Nephron (organoid): ENCODE results near the gene GNAS-AS1.

Experiments
- H3K27ac Mint-ChIP-seq, 3 experiments: 2 replicates each; pipeline ENCODE4 v1.8.0; 2020; ENCODE audit warnings: mixed read lengths in 3 of 3, mild to moderate bottlenecking in 2 of 3, moderate library complexity in 1 of 3
- H3K27me3 Mint-ChIP-seq: 2 replicates; pipeline ENCODE4 v1.8.0; 2021; ENCODE audit warnings: low read depth, mild to moderate bottlenecking, moderate library complexity, mixed read lengths
- H3K36me3 Mint-ChIP-seq: 2 replicates; pipeline ENCODE4 v1.8.0; 2020; ENCODE audit warnings: low read depth, mixed read lengths
- H3K4me1 Mint-ChIP-seq: 2 replicates; pipeline ENCODE4 v1.8.0; 2020; ENCODE audit warnings: mixed read lengths
- H3K4me3 Mint-ChIP-seq, 3 experiments: 2 replicates each; pipeline ENCODE4 v1.8.0; 2020; ENCODE audit warnings: mild to moderate bottlenecking in 3 of 3, mixed read lengths in 3 of 3, moderate library complexity in 2 of 3
- H3K9me3 Mint-ChIP-seq: 2 replicates; pipeline ENCODE4 v1.8.0; 2020; ENCODE audit warnings: mixed read lengths
- TF ChIP-seq, protein P1 (sequence below), 3 experiments: fragments of 200-600 bp; sonication (generic); IDR thresholded peaks; one replicate each; pipeline ENCODE4 v1.5.0; 2021; ENCODE audit warnings: antibody characterized with exemption in 3 of 3; ENCODE audit not compliant: unreplicated experiment in 3 of 3

Gene GNAS-AS1

DNA sequence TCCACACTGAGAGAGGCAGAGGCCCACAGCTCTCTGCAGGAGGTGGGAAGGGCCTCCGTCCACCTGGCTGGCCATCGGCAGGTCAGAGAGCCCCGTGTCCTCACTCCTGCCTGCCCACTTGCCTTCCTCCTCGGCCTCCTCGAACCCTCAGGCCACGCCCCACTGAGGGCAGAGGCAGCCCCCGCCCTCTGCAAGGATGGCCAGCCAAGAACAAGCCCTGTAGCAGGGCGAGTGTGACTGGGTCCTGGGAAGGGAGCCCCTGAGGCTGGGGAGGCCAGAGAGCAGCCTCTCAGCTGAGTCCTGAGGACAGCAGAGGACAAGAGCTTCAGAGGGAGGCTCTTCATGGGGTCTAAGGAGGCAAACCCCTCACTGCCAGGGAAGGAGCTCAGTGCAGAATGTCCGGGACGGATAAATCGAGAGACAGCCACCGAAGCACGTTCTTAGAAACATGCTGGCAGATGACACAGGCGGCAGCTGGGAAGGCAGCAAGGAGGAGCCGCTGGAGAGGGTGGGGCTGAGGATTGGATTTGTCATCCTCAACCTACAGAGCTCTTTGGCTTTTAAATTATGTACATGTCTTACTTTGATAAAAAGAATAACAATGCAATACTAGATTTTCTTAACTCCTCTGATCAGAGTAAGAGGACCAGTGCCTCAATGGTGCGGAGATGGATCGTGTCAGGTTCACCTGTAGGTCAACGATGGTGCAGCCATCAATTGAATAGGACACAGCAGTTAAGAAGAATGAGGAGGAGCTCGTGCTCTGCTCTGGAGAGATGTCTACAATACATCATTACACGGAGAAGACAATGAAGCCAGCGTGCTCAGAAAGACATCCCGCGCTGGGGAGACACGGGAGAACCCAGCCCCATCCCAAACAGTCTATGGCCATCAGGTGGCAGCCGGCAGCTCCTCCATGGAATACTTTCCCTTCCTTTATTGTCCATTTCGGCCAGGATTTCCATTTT lies 53.0 kb downstream of the GNAS-AS1 start:
- Mint-ChIP-seq H3K27me3 (peaks cover 32% of the 10 kb centered on the region), H3K36me3 (no peaks in the 10 kb centered on the region), H3K4me3 (no peak overlapping the region), H3K4me1 (peaks cover 5% of the 10 kb centered on the region), H3K9me3 (no peaks in the 10 kb centered on the region), H3K27ac (no peak overlapping the region)
- TF ChIP-seq, protein P1, sequence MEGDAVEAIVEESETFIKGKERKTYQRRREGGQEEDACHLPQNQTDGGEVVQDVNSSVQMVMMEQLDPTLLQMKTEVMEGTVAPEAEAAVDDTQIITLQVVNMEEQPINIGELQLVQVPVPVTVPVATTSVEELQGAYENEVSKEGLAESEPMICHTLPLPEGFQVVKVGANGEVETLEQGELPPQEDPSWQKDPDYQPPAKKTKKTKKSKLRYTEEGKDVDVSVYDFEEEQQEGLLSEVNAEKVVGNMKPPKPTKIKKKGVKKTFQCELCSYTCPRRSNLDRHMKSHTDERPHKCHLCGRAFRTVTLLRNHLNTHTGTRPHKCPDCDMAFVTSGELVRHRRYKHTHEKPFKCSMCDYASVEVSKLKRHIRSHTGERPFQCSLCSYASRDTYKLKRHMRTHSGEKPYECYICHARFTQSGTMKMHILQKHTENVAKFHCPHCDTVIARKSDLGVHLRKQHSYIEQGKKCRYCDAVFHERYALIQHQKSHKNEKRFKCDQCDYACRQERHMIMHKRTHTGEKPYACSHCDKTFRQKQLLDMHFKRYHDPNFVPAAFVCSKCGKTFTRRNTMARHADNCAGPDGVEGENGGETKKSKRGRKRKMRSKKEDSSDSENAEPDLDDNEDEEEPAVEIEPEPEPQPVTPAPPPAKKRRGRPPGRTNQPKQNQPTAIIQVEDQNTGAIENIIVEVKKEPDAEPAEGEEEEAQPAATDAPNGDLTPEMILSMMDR (IDR thresholded peaks at IDR 0.05; ENCODE audit: unreplicated experiment in 3 of 3) = no peak

DNA sequence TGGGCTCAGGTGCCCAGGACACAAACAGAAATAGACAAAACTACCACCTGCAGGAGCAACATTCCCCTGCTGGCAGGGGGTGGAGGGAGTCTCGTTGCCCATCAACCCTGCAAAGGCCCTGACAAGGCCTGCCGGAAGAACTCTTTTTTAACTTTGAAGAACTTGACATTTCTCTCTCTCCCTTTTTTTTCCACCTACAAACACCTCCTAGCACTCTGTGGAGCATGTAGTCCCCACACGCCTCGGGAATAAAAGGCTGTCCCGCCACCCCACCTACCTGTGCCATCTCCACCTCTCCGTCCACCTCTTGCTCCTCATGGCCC lies 54.8 kb downstream of the GNAS-AS1 start:
- peaks cover 40% of the 10 kb centered on the region for H3K27me3 Mint-ChIP-seq
- H3K9me3 Mint-ChIP-seq = no peaks in the 10 kb centered on the region
- no peaks in the 10 kb centered on the region for H3K36me3 Mint-ChIP-seq
- H3K4me1 Mint-ChIP-seq = peaks cover 11% of the 10 kb centered on the region
- no peak overlapping the region for H3K27ac Mint-ChIP-seq
- TF ChIP-seq, protein P1 (IDR thresholded peaks at IDR 0.05; ENCODE audit: unreplicated experiment in 3 of 3) = no peak
- H3K4me3 Mint-ChIP-seq = no peak overlapping the region

DNA sequence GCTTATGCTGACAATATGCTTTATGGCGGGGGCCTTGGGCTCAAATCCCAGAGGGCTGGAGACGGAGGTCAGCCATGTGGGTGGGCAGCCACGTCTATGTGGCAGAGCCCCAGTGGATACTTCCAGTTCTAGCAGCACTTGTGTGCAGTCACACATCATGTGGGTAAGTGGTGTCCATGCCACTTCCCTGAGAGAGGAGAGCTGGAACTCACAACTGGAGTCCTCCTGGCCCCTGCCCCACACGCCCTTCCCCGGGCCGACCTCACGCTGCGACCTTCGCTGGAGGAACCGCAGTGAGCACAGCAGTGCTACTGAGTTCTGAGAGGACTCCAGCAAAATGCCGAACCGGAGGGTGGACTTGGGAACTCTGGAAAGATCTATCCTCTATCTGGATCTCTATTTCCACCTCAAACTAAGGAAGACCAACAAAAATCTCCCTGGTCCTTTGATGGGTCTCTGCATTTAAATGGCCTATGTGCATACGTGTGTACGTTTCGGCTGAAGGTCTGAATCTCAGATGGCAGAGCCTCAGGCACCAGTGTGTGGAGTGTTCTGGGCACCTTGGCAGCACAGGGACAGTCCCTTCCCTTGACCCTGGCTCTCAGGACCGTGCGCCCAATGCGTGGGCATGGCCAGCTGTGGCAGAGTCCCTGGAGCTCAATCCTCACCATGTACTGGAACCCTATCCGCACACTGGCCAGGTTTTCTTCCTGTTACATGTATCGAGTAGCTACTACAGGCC lies 55.4 kb downstream of the GNAS-AS1 start:
- Mint-ChIP-seq H3K36me3 (no peaks in the 10 kb centered on the region), H3K27ac (no peak overlapping the region), H3K9me3 (no peaks in the 10 kb centered on the region), H3K4me1 (peaks cover 11% of the 10 kb centered on the region), H3K4me3 (no peak overlapping the region), H3K27me3 (peaks cover 35% of the 10 kb centered on the region)
- TF ChIP-seq, protein P1 (IDR thresholded peaks at IDR 0.05; ENCODE audit: unreplicated experiment in 3 of 3) = no peak

DNA sequence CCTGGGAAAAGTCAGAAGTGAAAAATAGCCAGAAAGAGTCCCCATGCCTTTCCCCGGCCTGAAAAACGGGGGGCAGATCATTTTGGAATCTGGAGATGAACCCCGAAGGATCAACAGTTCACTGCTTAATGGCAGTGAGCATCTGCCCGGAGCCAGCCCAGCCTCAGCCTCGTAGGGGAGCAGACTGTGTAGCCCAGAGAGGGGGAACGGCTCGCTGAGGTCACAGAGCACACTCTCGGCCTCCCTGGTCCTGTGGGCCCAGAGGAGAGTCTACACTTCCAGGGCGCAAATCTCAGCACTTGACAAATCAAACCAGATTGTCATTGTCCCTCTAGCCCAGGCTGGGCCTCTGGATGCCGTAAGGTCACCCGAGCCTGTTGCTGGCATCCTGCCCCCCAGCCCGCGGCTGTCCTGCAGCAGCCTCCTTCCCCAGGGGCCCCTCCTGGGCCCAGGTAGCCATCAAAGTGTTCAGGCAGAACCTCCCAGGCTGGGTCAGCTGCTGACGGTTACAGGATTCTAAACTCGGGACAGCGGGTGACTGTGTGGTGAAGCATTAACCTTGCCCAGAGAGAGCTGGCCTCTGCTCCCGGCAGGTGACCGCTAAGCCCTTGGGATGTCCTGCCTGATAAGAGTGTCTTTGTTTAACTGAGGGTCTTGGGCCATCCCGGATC lies 56.1 kb downstream of the GNAS-AS1 start:
- Mint-ChIP-seq H3K9me3 (no peaks in the 10 kb centered on the region), H3K4me3 (no peak overlapping the region), H3K27me3 (peaks cover 30% of the 10 kb centered on the region), H3K4me1 (peaks cover 11% of the 10 kb centered on the region), H3K36me3 (no peaks in the 10 kb centered on the region), H3K27ac (no peak overlapping the region)
- TF ChIP-seq, protein P1 (IDR thresholded peaks at IDR 0.05; ENCODE audit: unreplicated experiment in 3 of 3) = no peak

DNA sequence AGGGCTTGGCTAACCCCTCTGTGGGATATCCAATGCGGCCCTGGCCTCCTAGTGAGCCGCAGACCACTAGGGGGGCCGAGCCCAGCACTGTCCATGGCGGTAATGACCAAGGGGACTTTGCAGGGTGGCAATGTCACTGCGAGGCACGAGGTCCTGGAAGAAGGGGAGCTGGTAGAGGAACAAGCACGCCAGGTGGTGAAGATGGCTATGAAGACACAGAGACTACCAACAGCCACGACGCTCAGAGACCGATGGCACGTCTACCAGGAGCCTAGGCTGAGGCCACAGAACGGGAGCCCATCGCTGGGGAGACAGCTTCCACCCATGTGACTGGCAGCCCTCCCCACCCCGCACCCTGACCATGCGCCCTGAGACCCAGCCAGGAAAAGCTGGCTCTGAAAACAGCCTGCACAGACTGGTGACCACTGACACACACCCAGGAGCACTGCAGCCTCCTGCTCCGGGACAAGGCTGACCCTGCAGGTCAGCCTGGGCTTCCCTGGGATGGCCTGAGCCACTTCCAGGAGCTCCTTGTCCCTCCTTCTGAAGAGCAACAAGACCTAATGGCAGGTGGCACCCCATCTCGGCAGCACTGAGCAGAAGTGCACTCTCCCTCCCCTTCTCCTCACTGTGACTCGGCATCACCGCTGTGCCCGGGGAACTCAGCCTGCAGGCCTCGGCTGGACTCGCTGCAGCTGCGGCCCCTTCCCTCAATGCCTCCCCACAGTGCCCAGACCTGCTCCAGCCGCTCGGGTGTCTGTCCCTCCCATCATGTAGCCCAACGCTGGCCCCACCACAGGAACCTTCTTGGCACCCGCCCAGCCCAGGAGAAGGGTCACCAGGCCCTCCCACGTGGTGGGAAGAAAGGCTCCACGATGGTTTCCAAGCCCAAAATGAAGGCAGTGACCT lies 56.9 kb downstream of the GNAS-AS1 start:
- Mint-ChIP-seq H3K9me3 (no peaks in the 10 kb centered on the region), H3K27ac (no peak overlapping the region), H3K27me3 (peaks cover 38% of the 10 kb centered on the region), H3K4me1 (peaks cover 18% of the 10 kb centered on the region), H3K4me3 (no peak overlapping the region), H3K36me3 (no peaks in the 10 kb centered on the region)
- TF ChIP-seq, protein P1 (IDR thresholded peaks at IDR 0.05; ENCODE audit: unreplicated experiment in 3 of 3) = no peak
